ENCODE results near the gene MGAT2.
"Not testable (repeated sequence)": the region's sequence is repeated elsewhere in the genome, so short reads cannot be mapped to it uniquely, and the experiment has no call there.

The MGAT2 gene

DNA sequence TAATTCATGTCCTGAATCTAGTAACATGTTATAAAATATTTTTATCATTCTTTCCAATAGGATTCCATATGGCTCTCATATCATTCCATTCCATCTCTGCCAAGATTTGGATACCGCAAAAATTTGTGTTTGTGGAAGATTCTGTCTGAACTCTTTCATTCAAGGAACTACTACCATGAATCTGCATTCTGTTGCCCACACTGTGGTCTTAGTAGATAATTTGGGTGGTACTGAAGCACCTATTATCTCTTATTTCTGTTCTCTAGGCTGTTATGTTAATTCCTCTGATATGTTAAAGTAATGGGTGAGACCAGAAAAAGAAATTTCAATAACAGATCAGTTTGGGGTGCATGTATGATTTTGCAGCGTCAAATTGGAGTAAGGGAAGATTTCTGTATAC, 6.4 kb upstream of the MGAT2 start:
- no peak for DNase-seq (ENCODE audit: extremely low read depth, insufficient read length)
- TF ChIP-seq, protein P1, sequence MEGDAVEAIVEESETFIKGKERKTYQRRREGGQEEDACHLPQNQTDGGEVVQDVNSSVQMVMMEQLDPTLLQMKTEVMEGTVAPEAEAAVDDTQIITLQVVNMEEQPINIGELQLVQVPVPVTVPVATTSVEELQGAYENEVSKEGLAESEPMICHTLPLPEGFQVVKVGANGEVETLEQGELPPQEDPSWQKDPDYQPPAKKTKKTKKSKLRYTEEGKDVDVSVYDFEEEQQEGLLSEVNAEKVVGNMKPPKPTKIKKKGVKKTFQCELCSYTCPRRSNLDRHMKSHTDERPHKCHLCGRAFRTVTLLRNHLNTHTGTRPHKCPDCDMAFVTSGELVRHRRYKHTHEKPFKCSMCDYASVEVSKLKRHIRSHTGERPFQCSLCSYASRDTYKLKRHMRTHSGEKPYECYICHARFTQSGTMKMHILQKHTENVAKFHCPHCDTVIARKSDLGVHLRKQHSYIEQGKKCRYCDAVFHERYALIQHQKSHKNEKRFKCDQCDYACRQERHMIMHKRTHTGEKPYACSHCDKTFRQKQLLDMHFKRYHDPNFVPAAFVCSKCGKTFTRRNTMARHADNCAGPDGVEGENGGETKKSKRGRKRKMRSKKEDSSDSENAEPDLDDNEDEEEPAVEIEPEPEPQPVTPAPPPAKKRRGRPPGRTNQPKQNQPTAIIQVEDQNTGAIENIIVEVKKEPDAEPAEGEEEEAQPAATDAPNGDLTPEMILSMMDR (IDR thresholded peaks at IDR 0.05; ENCODE audit: insufficient read depth, low read length, poor library complexity, severe bottlenecking), result no peak
- Histone ChIP-seq H3K36me3 (ENCODE audit: control insufficient read depth, insufficient read depth, low read length) (peaks cover 3% of the 10 kb centered on the region), H3K4me3 (replicated peaks; ENCODE audit: low read depth, low read length) (no peak overlapping the region), H3K27me3 (replicated peaks; ENCODE audit: control insufficient read depth, insufficient read depth, low read length) (no peaks in the 10 kb centered on the region)

- no peak for DNase-seq (ENCODE audit: extremely low read depth, insufficient read length)
- TF ChIP-seq, protein P1 (IDR thresholded peaks at IDR 0.05; ENCODE audit: insufficient read depth, low read length, poor library complexity, severe bottlenecking), result no peak
- Histone ChIP-seq H3K4me3 (replicated peaks; ENCODE audit: low read depth, low read length) (no peak overlapping the region), H3K27me3 (replicated peaks; ENCODE audit: control insufficient read depth, insufficient read depth, low read length) (no peaks in the 10 kb centered on the region), H3K36me3 (ENCODE audit: control insufficient read depth, insufficient read depth, low read length) (peaks cover 3% of the 10 kb centered on the region)
These were observed 4.8 kb upstream of the MGAT2 start for GRCh38 chr14:49615776-49616175.

- Histone ChIP-seq H3K27me3 (replicated peaks; ENCODE audit: control insufficient read depth, insufficient read depth, low read length) (no peaks in the 10 kb centered on the region), H3K36me3 (ENCODE audit: control insufficient read depth, insufficient read depth, low read length) (peaks cover 3% of the 10 kb centered on the region), H3K4me3 (replicated peaks; ENCODE audit: low read depth, low read length) (no peak overlapping the region)
- TF ChIP-seq, protein P1 (IDR thresholded peaks at IDR 0.05; ENCODE audit: insufficient read depth, low read length, poor library complexity, severe bottlenecking), result no peak
- DNase-seq (ENCODE audit: extremely low read depth, insufficient read length), result no peak
These were observed 2.6 kb upstream of the MGAT2 start for GRCh38 chr14:49617852-49618519.

GRCh38 chr14:49619273-49619672, 1.3 kb upstream of the MGAT2 start:
- H3K4me3 ChIP-seq (replicated peaks; ENCODE audit: low read depth, low read length), result peak overlapping the region; percentile 95

DNA sequence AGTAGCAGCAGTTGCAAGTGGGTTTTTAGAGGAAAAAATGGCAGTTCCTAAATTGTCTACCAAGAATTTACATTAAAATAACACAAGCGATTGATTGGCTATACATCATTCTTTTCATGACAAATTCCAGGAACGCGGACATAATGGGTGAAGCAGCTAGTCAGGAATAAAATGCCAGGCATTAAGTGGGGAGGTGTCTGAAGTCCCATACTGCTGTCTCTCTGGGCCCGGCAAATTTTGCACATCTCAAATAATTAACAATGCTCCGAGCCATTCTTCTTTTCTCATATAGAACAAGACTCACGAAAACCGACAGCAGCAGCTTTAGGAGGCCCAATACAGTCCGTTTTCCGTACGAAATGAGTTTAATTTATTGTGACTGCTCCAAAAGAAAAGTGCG, 869 bp upstream of the MGAT2 start:
- H3K36me3 ChIP-seq (ENCODE audit: control insufficient read depth, insufficient read depth, low read length), result peaks cover 3% of the 10 kb centered on the region
- peak overlapping the region; percentile 95 for H3K4me3 ChIP-seq (replicated peaks; ENCODE audit: low read depth, low read length)
- H3K27me3 ChIP-seq (replicated peaks; ENCODE audit: control insufficient read depth, insufficient read depth, low read length), result no peaks in the 10 kb centered on the region
- DNase-seq (ENCODE audit: extremely low read depth, insufficient read length), result no peak
- TF ChIP-seq, protein P1 (IDR thresholded peaks at IDR 0.05; ENCODE audit: insufficient read depth, low read length, poor library complexity, severe bottlenecking), result no peak

More at GRCh38 chr14:49619273-49619672, 1.3 kb upstream of the MGAT2 start:
- not testable (repeated sequence) for H3K27me3 ChIP-seq (replicated peaks; ENCODE audit: control insufficient read depth, insufficient read depth, low read length); H3K36me3 ChIP-seq (ENCODE audit: control insufficient read depth, insufficient read depth, low read length); DNase-seq (ENCODE audit: extremely low read depth, insufficient read length)

DNA sequence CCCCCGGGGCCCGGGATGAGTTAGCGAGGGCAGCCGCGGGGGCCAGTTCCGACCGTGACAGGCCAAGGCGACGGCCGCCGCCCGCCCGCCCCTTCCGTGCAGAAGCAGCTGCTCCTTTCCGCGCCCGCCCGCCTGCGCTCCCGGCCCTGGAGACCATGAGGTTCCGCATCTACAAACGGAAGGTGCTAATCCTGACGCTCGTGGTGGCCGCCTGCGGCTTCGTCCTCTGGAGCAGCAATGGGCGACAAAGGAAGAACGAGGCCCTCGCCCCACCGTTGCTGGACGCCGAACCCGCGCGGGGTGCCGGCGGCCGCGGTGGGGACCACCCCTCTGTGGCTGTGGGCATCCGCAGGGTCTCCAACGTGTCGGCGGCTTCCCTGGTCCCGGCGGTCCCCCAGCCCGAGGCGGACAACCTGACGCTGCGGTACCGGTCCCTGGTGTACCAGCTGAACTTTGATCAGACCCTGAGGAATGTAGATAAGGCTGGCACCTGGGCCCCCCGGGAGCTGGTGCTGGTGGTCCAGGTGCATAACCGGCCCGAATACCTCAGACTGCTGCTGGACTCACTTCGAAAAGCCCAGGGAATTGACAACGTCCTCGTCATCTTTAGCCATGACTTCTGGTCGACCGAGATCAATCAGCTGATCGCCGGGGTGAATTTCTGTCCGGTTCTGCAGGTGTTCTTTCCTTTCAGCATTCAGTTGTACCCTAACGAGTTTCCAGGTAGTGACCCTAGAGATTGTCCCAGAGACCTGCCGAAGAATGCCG, 699 bp downstream of the MGAT2 start:
- Histone ChIP-seq H3K36me3 (ENCODE audit: control insufficient read depth, insufficient read depth, low read length) (no peaks in the 10 kb centered on the region), H3K27me3 (replicated peaks; ENCODE audit: control insufficient read depth, insufficient read depth, low read length) (no peaks in the 10 kb centered on the region), H3K4me3 (replicated peaks; ENCODE audit: low read depth, low read length) (peak overlapping the region; percentile 95)
- TF ChIP-seq, protein P1 (IDR thresholded peaks at IDR 0.05; ENCODE audit: insufficient read depth, low read length, poor library complexity, severe bottlenecking), result no peak
- DNase-seq (ENCODE audit: extremely low read depth, insufficient read length), result peak; percentile 82

Measured in GM06990 (cell line).